Measurements from ENCODE around the gene ISM1. TPM values are rescaled to one million over a fixed set of nuclear protein-coding genes. Genes with fewer than 3 reads are reported as not detected.

The ISM1 gene
- total RNA-seq, 2 donors from 2014 or later, result 20.4 to 25.1 TPM

- Histone ChIP-seq H3K36me3 (no peaks in the 10 kb centered on the region), H3K4me1 (ENCODE audit: control insufficient read depth in 1 of 2, low read depth in 2 of 2) (no peaks in the 10 kb centered on the region), H3K4me3 (no peak overlapping the region), H3K27ac (no peak overlapping the region), H3K9me3 (no peaks in the 10 kb centered on the region), H3K27me3 (replicated peaks; ENCODE audit: insufficient read depth) (no peaks in the 10 kb centered on the region)
- DNase-seq (ENCODE audit: low spot score) (no peak), ATAC-seq (ENCODE audit: insufficient number of reproducible peaks, low FRiP score, low read depth) (no peak)
- TF ChIP-seq CTCF (IDR thresholded peaks at IDR 0.05), result no peak
Observed at GRCh38 chr20:13255356-13255755, 34.3 kb downstream of the ISM1 start.

- H3K27ac ChIP-seq, result no peak overlapping the region
- no peaks in the 10 kb centered on the region for H3K4me1 ChIP-seq (ENCODE audit: control insufficient read depth in 1 of 2, low read depth in 2 of 2)
- DNase-seq (ENCODE audit: low spot score), result no peak
- H3K9me3 ChIP-seq, result no peaks in the 10 kb centered on the region
- H3K4me3 ChIP-seq, result no peak overlapping the region
- no peak for ATAC-seq (ENCODE audit: insufficient number of reproducible peaks, low FRiP score, low read depth)
- H3K27me3 ChIP-seq (replicated peaks; ENCODE audit: insufficient read depth), result no peaks in the 10 kb centered on the region
- no peak for TF ChIP-seq CTCF (IDR thresholded peaks at IDR 0.05)
- no peaks in the 10 kb centered on the region for H3K36me3 ChIP-seq
Observed at GRCh38 chr20:13256606-13257005, 35.5 kb downstream of the ISM1 start.

GRCh38 chr20:13259921-13260320 lies 38.8 kb downstream of the ISM1 start:
- ATAC-seq (ENCODE audit: insufficient number of reproducible peaks, low FRiP score, low read depth), result no peak
- Histone ChIP-seq H3K27me3 (replicated peaks; ENCODE audit: insufficient read depth) (no peaks in the 10 kb centered on the region), H3K4me1 (ENCODE audit: control insufficient read depth in 1 of 2, low read depth in 2 of 2) (no peaks in the 10 kb centered on the region), H3K36me3 (no peaks in the 10 kb centered on the region), H3K9me3 (no peaks in the 10 kb centered on the region), H3K27ac (no peak overlapping the region), H3K4me3 (no peak overlapping the region)
- DNase-seq (ENCODE audit: low spot score), result no peak
- no peak for TF ChIP-seq CTCF (IDR thresholded peaks at IDR 0.05)

GRCh38 chr20:13260650-13261279 lies 39.7 kb downstream of the ISM1 start:
- Histone ChIP-seq H3K4me3 (no peak overlapping the region), H3K36me3 (no peaks in the 10 kb centered on the region), H3K27ac (no peak overlapping the region), H3K27me3 (replicated peaks; ENCODE audit: insufficient read depth) (no peaks in the 10 kb centered on the region), H3K4me1 (ENCODE audit: control insufficient read depth in 1 of 2, low read depth in 2 of 2) (no peaks in the 10 kb centered on the region), H3K9me3 (no peaks in the 10 kb centered on the region)
- DNase-seq (ENCODE audit: low spot score) (no peak), ATAC-seq (ENCODE audit: insufficient number of reproducible peaks, low FRiP score, low read depth) (no peak)
- no peak for TF ChIP-seq CTCF (IDR thresholded peaks at IDR 0.05)

- Histone ChIP-seq H3K27me3 (replicated peaks; ENCODE audit: insufficient read depth) (no peaks in the 10 kb centered on the region), H3K27ac (no peak overlapping the region), H3K4me3 (no peak overlapping the region), H3K36me3 (no peaks in the 10 kb centered on the region), H3K9me3 (no peaks in the 10 kb centered on the region), H3K4me1 (ENCODE audit: control insufficient read depth in 1 of 2, low read depth in 2 of 2) (no peaks in the 10 kb centered on the region)
- TF ChIP-seq CTCF (IDR thresholded peaks at IDR 0.05), result peak; percentile 55
- no peak for DNase-seq (ENCODE audit: low spot score)
- no peak for ATAC-seq (ENCODE audit: insufficient number of reproducible peaks, low FRiP score, low read depth)
Observed at GRCh38 chr20:13261460-13262301, 40.6 kb downstream of the ISM1 start.
